Coronary artery (tissue), 2 donors: ENCODE data around the gene CALN1.

ENCODE experiments used
- DNase-seq: peaks from one replicate; pipeline ENCODE4 v3.0.0-alpha.2; 2017; ENCODE audit warnings: low spot score
- H3K27ac ChIP-seq, 2 donors: fragments of 200-600 bp; sonication (generic); one replicate each; pipeline ENCODE4 v1.5.1; 2016 to 2019
- H3K4me3 ChIP-seq: fragments of 200-600 bp; sonication (generic); 2 replicates; pipeline ENCODE4 v1.5.1; 2016; ENCODE audit warnings: mild to moderate bottlenecking, moderate library complexity
- CTCF ChIP-seq: fragments of 200-600 bp; sonication (generic); IDR thresholded peaks from one replicate; pipeline ENCODE4 v1.5.1; 2019; ENCODE audit warnings: antibody characterized with exemption

CALN1 gene

GRCh38 chr7:72019436-72019835 is 392.7 kb downstream of the CALN1 start:
- DNase-seq = no peak
- TF ChIP-seq CTCF = no peak
- Histone ChIP-seq H3K27ac (no peak overlapping the region), H3K4me3 (no peak overlapping the region)

GRCh38 chr7:72017756-72018155 is 394.4 kb downstream of the CALN1 start:
- no peak overlapping the region for H3K27ac ChIP-seq
- no peak for TF ChIP-seq CTCF
- no peak for DNase-seq
- H3K4me3 ChIP-seq = no peak overlapping the region

GRCh38 chr7:72016574-72016973 is 395.6 kb downstream of the CALN1 start:
- Histone ChIP-seq H3K27ac (no peak overlapping the region), H3K4me3 (no peak overlapping the region)
- no peak for DNase-seq
- no peak for TF ChIP-seq CTCF

- Histone ChIP-seq H3K27ac (no peak overlapping the region), H3K4me3 (no peak overlapping the region)
- TF ChIP-seq CTCF = no peak
- DNase-seq = no peak
Observed at GRCh38 chr7:72015136-72015535, 397.0 kb downstream of the CALN1 start.

- no peak for TF ChIP-seq CTCF
- no peak for DNase-seq
- H3K27ac ChIP-seq = no peak overlapping the region
- no peak overlapping the region for H3K4me3 ChIP-seq
Observed at GRCh38 chr7:72007018-72007417, 405.1 kb downstream of the CALN1 start.

GRCh38 chr7:72003236-72003635 is 408.9 kb downstream of the CALN1 start:
- Histone ChIP-seq H3K4me3 (no peak overlapping the region), H3K27ac (no peak overlapping the region)
- no peak for TF ChIP-seq CTCF
- no peak for DNase-seq

- no peak overlapping the region for H3K4me3 ChIP-seq
- DNase-seq = no peak
- H3K27ac ChIP-seq = no peak overlapping the region
- TF ChIP-seq CTCF = no peak
Observed at GRCh38 chr7:71996141-71996540, 416.0 kb downstream of the CALN1 start.
